ENCODE data around the gene IBSP. TPM values are rescaled to one million over a fixed set of nuclear protein-coding genes. Genes with fewer than 3 reads are reported as not detected.

IBSP gene, protein sequence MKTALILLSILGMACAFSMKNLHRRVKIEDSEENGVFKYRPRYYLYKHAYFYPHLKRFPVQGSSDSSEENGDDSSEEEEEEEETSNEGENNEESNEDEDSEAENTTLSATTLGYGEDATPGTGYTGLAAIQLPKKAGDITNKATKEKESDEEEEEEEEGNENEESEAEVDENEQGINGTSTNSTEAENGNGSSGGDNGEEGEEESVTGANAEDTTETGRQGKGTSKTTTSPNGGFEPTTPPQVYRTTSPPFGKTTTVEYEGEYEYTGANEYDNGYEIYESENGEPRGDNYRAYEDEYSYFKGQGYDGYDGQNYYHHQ
- not detected for polyA plus RNA-seq (ENCODE audit: insufficient read length in 3 of 3)

DNA sequence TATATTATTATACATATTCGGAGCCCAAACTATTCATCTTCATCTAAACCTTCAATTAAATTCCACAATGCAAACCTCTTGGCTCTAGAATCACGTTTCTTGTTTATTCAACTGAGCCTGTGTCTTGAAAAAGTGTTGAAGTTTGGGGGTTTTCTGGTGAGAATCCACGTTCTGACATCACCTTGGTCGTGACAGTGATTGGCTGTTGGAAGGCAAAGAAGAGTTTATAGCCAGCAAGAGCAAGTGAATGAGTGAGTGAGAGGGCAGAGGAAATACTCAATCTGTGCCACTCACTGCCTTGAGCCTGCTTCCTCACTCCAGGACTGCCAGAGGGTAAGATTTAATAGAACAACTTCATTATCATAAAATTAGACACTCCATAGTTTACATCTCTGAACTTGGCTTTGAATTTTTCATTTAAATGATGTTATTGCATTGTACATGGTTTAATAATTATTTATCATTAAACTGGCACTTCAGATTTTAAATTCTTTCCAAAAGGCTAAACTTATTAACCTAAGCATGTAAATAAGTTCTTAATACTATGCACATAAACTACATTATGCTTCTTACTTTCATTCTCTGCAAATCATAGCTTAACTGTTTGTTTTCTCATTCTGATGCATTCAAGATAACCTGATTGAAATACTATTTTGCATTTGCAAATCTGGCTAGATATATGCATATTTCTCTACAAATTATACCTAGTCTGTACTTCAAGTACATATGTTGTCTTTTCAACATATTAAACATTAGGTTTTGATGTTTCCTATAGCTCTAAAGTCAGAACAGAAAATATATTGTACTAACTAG, at the start of gene IBSP:
Gene IBSP (plus strand): TSS at position 254 of the 813 bp plus-strand sequence. CDS start 2,808 bp downstream, outside the sequence.
- DNase-seq (ENCODE audit: low read depth in 3 of 3, low spot score in 2 of 3): peak in 1 of 3 donors; percentile 7

DNA sequence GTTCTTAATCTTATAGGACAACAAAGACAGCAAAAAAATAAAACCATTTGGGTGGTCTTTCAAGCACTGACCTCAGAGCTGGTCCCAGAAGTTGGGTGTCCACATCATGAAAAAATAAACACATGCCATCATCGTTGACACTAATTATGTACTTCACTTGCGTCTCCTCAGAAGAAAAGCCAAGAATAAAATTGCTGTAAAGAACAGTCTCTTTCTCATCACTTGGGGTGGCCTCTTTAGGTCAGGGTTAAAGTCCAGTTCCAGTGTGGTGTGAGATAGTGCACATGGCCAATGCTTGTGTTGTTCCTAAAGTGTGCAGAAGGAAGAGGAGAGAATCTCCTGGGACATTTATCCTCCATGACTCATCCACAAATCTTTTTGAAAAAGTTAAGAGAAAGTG, 49.5 kb upstream of the IBSP start:
- DNase-seq (ENCODE audit: low read depth in 3 of 3, low spot score in 2 of 3): peak in 1 of 3 donors; percentile 15

DNA sequence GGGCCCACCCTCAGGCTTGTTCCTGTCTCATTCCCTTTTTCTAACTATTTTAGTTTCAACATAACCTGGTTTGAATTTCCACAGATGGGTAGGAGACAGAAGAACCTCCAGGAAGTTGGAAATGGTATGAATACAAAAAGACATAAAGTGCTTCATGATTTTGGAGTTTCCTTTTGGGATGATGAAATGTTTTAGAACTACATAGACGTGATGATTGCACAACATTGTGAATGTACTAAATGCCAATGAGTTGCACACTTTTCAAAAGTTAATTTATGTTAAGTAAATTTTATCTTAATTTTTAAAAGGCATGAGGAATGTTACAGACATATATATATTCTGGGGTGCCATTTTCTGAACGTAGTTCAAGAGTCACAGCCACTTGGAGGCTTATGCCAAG, 41.1 kb upstream of the IBSP start:
- no peak for DNase-seq (ENCODE audit: low read depth in 3 of 3, low spot score in 2 of 3)

DNA sequence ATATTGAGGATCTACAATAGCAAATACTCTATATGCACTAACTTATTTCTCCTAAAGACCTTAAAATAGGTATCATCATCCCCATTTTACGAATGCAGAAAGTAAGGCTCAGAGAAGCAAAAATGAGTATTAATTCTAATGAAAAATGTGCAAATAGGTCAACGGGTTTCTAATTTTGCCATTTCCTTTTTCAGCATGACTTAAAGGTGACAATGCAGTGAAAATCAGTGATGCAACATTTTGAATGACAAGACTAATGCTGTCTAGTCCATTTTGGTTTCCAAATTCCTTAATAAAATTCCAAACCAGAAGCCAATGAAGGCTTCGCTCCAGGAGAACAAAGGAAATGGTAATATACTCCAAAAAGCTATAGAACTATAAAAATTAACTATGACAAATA, 37.0 kb upstream of the IBSP start:
- no peak for DNase-seq (ENCODE audit: low read depth in 3 of 3, low spot score in 2 of 3)

DNA sequence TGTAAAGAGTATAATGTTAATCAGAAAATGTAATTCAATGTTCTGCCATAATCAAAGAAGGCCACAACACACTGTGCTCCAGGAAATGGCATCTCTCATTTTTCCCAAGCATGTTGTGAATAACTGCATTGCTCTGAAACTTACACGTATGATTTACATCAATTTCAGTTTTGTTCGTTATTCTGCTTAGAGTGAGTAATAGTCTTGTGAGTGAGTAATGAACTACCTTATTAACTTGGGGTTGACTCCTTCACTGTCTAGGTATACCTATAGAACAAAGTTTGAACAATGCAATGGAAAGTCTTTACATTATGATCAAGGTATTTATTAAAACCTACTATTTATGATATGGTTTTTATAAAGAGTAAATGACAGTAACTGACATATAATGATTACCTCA, 17.8 kb upstream of the IBSP start:
- no peak for DNase-seq (ENCODE audit: low read depth in 3 of 3, low spot score in 2 of 3)

DNA sequence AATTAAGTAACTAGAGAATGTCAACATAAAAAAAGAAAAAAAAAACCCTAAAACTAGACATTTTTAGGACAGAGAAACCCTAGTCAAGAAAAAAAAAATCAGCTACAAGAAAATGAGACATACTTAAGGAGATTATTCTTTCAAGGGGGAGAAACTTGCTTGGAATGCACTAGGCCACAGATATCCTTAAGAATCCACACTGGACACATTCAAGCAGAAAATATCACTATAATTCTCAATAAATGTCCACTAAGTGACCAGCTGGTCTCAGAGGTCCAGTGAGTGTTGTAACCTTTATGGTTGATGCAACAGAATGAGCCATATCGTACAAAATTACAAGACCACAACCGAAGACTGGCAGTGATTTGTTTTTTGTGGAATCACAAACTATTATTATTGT, 15.6 kb upstream of the IBSP start:
- no peak for DNase-seq (ENCODE audit: low read depth in 3 of 3, low spot score in 2 of 3)

DNA sequence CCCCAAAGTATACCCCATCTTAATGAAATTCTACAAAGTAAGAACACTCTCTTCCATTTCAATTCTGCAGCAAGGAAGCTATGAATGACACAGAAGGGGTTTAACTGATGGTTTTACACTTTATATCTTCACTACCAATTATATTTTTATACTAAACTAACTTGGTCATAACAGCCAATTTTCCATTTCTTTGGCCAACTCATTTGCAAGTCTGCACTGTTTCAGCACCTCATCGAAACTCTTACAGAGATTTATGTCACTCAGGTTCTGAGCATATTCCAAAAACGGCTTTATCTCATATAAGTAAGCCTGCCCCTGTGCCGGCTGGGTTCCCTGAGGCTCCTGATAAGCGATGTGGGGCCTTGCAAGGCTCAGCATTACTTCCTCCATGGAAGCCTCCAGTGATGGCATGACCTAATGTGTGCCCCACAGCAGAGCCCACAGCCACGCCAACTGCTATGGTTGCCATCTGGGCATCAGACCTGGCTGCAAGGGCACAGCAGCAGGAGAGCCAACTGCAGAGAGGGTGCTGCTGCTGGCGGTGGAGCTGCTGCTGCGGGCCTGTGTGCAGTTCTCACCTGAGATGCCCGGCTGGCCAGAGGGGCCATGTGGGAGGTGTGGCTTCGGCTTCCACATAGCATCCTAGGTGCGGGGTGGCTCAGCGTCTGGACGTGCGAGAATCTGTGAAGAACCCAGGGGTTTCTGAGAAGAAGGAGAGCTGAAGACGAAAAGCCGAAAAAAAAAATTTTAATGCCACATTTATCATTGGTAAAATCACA, 13.4 kb upstream of the IBSP start:
- no peak for DNase-seq (ENCODE audit: low read depth in 3 of 3, low spot score in 2 of 3)

DNA sequence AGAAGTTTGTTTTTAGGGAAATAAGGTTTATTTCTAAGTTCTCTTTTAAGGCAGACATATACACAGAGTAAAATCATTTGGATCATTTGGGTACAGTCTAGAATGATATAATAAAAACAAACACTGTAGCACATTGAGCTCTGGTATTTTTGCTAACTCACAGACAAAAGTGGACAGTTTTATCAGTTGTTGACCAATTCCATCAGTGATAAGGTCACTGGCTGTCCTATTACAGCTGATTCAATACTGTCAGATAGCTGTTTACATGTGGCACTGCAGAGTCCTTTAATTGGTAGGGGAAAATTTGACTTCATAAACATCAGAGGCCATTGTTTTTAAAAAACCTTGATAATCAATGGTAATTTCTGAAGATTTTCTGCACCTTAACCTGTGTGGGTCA, 3.5 kb downstream of the IBSP start:
- no peak for DNase-seq (ENCODE audit: low read depth in 3 of 3, low spot score in 2 of 3)

DNA sequence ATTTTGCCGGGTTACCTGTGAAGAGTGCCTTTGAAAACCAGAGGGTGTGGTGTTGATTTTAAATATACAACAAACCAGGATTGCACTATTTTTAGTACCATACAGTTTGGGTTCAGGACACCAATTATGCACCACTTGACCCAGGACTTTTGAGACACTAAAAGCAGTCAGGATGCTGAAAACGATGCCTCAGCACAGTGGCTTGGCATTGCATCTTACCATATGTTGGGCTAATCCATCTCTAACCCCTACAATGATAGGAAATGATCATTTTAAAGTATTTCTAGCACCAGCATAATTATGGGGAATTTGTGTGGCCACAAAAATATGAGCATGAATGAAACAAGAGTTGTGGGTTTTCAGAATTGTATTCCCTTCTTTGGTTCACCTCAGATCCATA, 4.1 kb downstream of the IBSP start:
- no peak for DNase-seq (ENCODE audit: low read depth in 3 of 3, low spot score in 2 of 3)

DNA sequence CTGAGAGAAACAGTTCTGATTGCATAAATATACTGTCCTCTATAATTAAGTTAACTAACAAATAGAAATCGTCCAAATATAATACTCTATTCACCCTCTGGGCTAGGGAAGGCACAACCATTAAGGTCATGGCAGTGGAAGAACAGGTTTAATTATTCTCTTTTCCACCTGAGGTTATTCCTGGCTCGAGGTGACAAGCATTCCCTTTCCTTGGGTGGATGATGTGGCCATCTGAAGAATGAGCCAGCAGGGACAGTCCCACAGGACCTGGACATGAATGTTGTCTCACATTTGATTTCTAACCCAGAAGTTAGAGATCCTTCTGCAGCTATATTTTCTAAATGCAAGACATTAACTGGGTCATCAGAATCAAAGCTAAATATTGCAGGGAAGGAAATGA, 5.5 kb downstream of the IBSP start:
- no peak for DNase-seq (ENCODE audit: low read depth in 3 of 3, low spot score in 2 of 3)

DNA sequence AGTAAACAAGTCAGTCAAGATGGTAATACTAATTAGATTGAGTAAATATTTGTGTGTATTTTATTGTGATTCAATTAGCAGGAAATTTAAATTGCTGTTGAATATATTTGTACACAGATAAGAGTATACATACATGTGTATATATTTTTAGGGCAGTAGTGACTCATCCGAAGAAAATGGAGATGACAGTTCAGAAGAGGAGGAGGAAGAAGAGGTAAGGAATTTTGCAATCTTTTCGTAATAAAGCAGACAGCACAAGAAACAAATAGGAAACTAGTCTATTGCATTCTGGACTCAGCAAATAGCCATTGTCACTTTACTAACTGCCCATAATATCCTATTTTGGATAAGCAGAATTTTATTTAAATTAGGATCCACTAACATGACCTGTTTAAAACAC, 6.6 kb downstream of the IBSP start:
- DNase-seq (ENCODE audit: low read depth in 3 of 3, low spot score in 2 of 3): no peak

DNA sequence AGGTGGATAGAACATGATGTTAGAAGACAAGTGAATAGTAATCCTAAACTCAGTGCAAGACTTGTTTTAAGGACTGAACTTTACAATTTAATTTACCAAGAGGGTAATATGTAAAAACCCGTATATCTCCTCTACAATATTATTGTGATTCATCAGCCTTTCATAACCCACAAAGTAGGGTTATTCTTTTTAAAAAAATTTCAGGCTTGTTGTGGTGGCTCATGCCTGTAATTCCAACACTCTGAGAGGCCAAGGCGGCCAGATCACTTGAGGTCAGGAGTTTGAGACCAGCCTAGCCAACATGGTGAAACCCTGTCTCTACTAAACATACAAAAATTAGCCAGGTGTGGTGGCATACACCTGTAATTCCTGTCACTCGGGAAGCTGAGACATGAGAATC, 7.2 kb downstream of the IBSP start:
- DNase-seq (ENCODE audit: low read depth in 3 of 3, low spot score in 2 of 3): no peak

DNA sequence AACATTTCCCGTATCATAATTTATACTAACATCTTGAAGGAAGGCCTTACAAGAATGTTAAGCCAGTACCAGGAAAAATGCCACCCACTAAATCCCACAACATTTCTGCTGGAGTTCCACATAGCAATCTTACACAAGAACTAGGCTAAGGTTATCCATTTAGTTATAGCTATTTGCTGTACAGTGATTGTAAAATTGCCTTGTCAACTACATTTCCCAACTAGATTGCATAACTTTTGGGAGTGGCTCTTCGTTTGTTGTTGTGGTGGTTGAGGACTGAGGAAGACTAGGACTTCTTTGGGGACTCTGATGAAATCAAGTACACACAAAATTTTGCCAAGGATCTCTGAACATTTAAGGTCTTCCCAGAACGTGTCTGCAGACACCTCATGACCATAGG, 8.0 kb downstream of the IBSP start:
- no peak for DNase-seq (ENCODE audit: low read depth in 3 of 3, low spot score in 2 of 3)

DNA sequence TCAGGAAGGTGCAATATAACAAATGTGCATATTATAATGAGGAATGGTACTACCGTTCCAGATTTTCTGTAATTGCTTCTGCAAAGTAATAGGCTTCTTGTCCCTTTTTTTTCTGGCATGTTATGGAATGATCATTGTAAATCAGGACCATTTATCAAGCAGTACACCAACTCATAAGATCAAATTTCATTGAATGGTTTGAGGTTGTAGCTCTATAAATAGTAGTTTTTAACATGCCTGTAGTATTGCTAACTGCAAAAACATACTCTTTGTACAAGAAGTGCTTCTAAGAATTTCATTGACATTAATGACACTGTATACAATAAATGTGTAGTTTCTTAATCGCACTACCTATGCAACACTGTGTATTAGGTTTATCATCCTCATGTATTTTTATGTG, 12.6 kb downstream of the IBSP start:
- DNase-seq (ENCODE audit: low read depth in 3 of 3, low spot score in 2 of 3): no peak

DNA sequence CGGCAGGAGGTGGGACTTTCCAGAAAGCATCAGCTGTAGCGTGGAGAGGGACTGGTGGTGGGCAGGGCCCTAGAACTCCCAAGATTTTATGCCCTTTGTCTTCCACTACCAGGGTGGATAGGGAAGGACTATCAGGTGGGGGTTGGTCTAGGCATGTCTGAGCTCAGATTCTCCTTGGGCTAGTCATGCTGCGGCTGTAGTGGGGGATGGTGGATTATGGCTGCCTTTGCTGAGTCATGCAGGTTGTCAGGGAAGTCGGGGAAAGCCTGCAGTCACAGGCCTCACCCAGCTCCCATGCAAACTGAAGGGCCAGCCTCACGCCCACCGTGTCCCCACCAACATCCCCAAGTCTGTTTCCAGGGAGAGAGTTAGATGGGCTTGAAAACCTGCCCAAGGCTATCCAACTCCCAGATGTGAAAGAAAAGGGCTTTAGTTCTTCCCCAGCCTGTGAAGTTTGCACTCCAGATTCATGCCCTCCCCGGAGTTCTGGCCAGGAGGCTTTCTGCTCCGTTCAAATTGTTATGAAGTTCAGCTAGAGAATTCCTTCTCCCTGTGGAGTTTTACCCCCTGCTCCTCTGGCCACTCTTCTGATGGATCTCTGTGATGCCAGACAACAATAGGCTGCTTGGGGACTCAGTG, 20.0 kb downstream of the IBSP start:
- DNase-seq (ENCODE audit: low read depth in 3 of 3, low spot score in 2 of 3): no peak

DNA sequence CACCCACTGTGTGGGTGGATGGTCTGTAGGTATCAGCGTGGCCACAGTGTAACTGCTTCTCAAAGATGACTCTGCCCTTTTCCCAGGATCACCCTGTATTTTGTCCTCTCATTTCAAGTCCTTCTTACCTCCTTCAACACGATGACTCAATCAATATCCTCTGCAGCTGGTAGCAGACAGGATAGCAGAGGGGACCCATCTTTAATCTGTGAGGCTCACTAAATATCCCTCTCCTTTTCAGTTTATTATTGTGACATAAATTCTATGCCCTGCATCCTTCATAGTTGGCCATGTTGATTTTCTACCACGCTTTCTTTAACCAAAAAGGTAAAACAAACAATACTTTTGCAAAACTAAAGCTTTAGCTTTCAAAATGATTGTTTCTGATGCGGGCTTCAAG, 23.8 kb downstream of the IBSP start:
- no peak for DNase-seq (ENCODE audit: low read depth in 3 of 3, low spot score in 2 of 3)

DNA sequence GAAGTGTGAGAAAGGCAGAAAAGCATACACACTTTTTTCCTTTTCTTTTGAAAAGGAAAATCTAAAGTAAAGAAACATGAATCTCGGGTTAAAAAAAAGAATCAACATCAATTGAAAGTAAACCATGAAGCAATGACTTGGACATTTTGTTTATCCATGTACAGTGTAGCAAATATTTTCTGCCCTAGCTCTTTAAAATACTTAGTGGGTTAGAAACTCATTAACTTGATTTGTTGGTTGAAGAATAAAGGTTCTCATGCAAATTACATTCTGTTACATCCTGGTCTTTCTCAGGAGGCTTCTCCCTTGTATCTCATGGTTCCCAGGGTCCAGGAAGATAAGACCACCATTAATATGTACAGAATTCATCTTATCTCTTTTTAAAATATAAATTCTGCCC, 24.4 kb downstream of the IBSP start:
- no peak for DNase-seq (ENCODE audit: low read depth in 3 of 3, low spot score in 2 of 3)

DNA sequence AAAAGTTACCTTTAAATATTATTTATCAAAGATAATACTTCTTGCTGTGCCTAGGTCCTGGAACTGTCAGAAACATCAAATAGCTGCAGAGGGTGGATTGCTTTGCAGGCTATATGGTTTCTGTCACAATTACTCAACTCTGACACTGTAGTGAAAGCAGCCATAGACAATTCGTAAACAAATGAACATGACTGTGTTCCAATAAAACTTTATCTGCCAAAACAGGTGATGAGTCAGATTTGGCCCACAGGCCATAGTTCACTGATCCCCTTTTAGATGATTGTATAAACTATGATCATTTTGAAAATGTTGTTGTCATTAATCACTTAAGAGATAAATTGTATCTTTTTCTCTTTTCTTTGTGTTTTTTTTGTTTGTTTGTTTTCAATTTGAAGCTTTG, 25.0 kb downstream of the IBSP start:
- DNase-seq (ENCODE audit: low read depth in 3 of 3, low spot score in 2 of 3): no peak

DNA sequence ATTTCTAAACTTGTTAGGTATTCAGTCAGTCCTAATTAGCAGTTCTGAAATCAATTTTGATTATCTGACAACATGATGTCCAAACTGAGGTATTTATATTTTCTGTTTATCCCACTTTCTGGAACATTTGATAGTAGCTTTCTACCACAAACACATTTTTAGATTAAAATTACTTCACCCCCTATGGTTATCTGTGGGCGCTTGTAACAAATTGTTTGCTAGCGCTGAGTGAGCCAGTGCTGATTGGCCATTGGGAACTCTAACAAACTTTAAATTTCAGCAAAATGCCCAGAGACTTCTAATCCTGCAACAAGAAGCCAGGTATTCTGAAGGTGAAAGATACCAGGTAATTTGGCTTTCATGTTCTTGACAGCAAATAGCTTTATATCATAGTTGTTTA, 33.3 kb downstream of the IBSP start, which contains the start of gene MEPE:
Gene MEPE (plus strand): TSS at position 301 of the 400 bp plus-strand sequence. CDS start 1,746 bp downstream, outside the sequence.
- DNase-seq (ENCODE audit: low read depth in 3 of 3, low spot score in 2 of 3): no peak

DNA sequence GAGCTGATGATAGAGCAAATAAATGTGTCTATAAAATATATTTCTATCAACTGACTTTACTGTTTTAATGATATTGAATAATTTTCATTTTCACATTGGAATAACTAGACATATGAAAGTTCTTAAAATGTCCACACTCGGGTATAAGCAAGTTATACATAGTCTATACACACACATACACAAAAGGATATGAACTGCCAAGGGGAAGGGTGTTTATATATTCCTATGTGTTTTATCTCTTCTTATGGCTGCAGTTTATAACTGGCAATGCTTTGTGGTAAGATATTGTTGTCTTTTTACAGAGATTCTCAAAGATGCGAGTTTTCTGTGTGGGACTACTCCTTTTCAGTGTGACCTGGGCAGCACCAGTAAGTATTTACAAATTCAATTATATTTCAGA, 35.0 kb downstream of the IBSP start:
- no peak for DNase-seq (ENCODE audit: low read depth in 3 of 3, low spot score in 2 of 3)

DNA sequence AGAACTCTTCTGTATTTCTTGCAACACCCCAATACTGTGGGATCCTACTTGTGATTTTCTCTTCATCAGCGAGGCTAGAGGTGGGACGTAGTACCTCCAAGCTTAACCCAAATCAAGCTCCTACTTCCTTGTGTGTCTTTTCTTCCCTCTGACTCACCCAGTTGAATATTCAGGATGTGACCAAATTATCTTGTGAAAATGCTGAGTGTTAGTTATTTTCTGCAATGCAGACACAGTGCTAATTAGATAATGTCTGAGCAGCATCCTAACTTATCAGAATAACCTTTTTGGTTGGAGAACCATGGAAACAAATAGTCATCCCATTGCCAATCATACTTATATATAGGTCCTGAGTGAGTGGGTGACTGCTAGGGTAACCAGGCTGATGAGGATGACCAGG, 35.8 kb downstream of the IBSP start:
- DNase-seq (ENCODE audit: low read depth in 3 of 3, low spot score in 2 of 3): no peak
